ENCODE data around the gene METTL21A. TPM values are rescaled to one million over a fixed set of nuclear protein-coding genes. Genes with fewer than 3 reads are reported as not detected.

Gene METTL21A
- total and polyA plus RNA-seq, 9 of the 15 experiments (the other 6 are each of a cell fraction or from before 2014, with no cell fraction given): 9.1 to 46.5 (median 37.4) TPM

- H3K9ac ChIP-seq (ENCODE audit: insufficient read depth in 1 of 2, low read depth in 2 of 2, low read length in 2 of 2): no peak overlapping the region
- BruUV-seq (replicated peaks): no TSS peak
- WGBS (ENCODE audit: insufficient coverage, low coverage, missing lambda C conversion rate): 71% methylated on average over 1 of the region's 1 CpG
- no peaks in the 10 kb centered on the region for H3K9me1 ChIP-seq (ENCODE audit: control insufficient read depth, insufficient read depth, low read length)
- ATAC-seq (no peak), FAIRE-seq (no peak), DNase-seq (ENCODE audit: extremely low read depth in 1 of 4, low spot score in 3 of 4) (no peak)
- peaks cover 20% of the 10 kb centered on the region; the same call in 1 of the 3 replicates for H3K36me3 ChIP-seq (ENCODE audit: control insufficient read depth, insufficient read depth, low read length)
- POLR2A ChIA-PET: interaction anchor here (0.7 kb wide), 1 partner anchor 13 kb away, joined by 3 read pairs; no protein-coding TSS in a partner anchor
- H3K4me3 ChIP-seq: no peak overlapping the region
- intact Hi-C loops (cut with micrococcal nuclease): no loop called here
- no peak overlapping the region for H3K4me2 ChIP-seq (ENCODE audit: insufficient read depth, low read length)
- H3K27ac ChIP-seq (ENCODE audit: extremely low read depth, low read depth, low read length): no peak overlapping the region
- no peak for TF ChIP-seq CCAR2 (IDR thresholded peaks at IDR 0.05; ENCODE audit: low read depth, low read length)
- TF ChIP-seq DNMT1 (IDR thresholded peaks at IDR 0.05): no peak
- TF ChIP-seq NBN (IDR thresholded peaks at IDR 0.05; ENCODE audit: low read depth): no peak
- no peak for TF ChIP-seq TFAP4 (CRISPR knock-in tag; IDR thresholded peaks at IDR 0.05; ENCODE audit: borderline replicate concordance)
- no peak for TF ChIP-seq SRSF1 (IDR thresholded peaks at IDR 0.05; ENCODE audit: low read depth, low read length)
- in situ Hi-C loops (cut with MboI): no loop called here
- H3K79me2 ChIP-seq (ENCODE audit: control insufficient read depth, insufficient read depth, low read length): no peaks in the 10 kb centered on the region
- CTCF ChIA-PET (ENCODE audit: low intra/inter-chr PET ratio): no interaction called here
- no peaks in the 10 kb centered on the region for H4K20me1 ChIP-seq (replicated peaks; ENCODE audit: control insufficient read depth, insufficient read depth, low read length)
- no peak overlapping the region for H2AFZ ChIP-seq (ENCODE audit: low read depth, low read length)
- H3K9me3 ChIP-seq (replicated peaks; ENCODE audit: control insufficient read depth, insufficient read depth, low read depth, low read length): no peaks in the 10 kb centered on the region
- no peaks in the 10 kb centered on the region for H3K4me1 ChIP-seq (replicated peaks in 1 of 2; ENCODE audit: control insufficient read depth in 2 of 2, insufficient read depth in 2 of 2, low read length in 2 of 2)
- no peaks in the 10 kb centered on the region for H3K27me3 ChIP-seq (ENCODE audit: control insufficient read depth in 2 of 2, insufficient read depth in 2 of 2, low read length in 2 of 2)
Observed at GRCh38 chr2:207601774-207602173, 23.4 kb downstream of the METTL21A start.

- in situ Hi-C loops (cut with MboI) (no loop called here), intact Hi-C loops (cut with micrococcal nuclease) (no loop called here)
- no peaks in the 10 kb centered on the region for H3K79me2 ChIP-seq (ENCODE audit: control insufficient read depth, insufficient read depth, low read length)
- no peaks in the 10 kb centered on the region for H3K4me1 ChIP-seq (replicated peaks in 1 of 2; ENCODE audit: control insufficient read depth in 2 of 2, insufficient read depth in 2 of 2, low read length in 2 of 2)
- no peak for DNase-seq (ENCODE audit: extremely low read depth in 1 of 4, low spot score in 3 of 4)
- H3K4me2 ChIP-seq (ENCODE audit: insufficient read depth, low read length): no peak overlapping the region
- H3K9me3 ChIP-seq (replicated peaks; ENCODE audit: control insufficient read depth, insufficient read depth, low read depth, low read length): no peaks in the 10 kb centered on the region
- CTCF ChIA-PET (ENCODE audit: low intra/inter-chr PET ratio): no interaction called here
- no peaks in the 10 kb centered on the region for H3K27me3 ChIP-seq (ENCODE audit: control insufficient read depth in 2 of 2, insufficient read depth in 2 of 2, low read length in 2 of 2)
- no peak overlapping the region for H2AFZ ChIP-seq (ENCODE audit: low read depth, low read length)
- H3K9me1 ChIP-seq (ENCODE audit: control insufficient read depth, insufficient read depth, low read length): no peaks in the 10 kb centered on the region
- peaks cover 21% of the 10 kb centered on the region; the same call in 1 of the 3 replicates for H3K36me3 ChIP-seq (ENCODE audit: control insufficient read depth, insufficient read depth, low read length)
- TF ChIP-seq XRCC4 (IDR thresholded peaks at IDR 0.05; ENCODE audit: extremely low read depth, insufficient read depth, insufficient read length) (no peak), TEAD1 (CRISPR knock-in tag; IDR thresholded peaks at IDR 0.05) (no peak), CEBPB (tag; IDR thresholded peaks at IDR 0.05) (no peak), ERF (CRISPR knock-in tag; IDR thresholded peaks at IDR 0.05) (no peak), ELF1 (tag; IDR thresholded peaks at IDR 0.05) (no peak), U2AF1 (optimal IDR thresholded peaks at IDR 0.05; ENCODE audit: low read depth, low read length) (no peak), NR2F6 (CRISPR knock-in tag; IDR thresholded peaks at IDR 0.05) (no peak)
- no peaks in the 10 kb centered on the region for H4K20me1 ChIP-seq (replicated peaks; ENCODE audit: control insufficient read depth, insufficient read depth, low read length)
- BruUV-seq (replicated peaks): no TSS peak
- H3K27ac ChIP-seq (ENCODE audit: extremely low read depth, low read depth, low read length): no peak overlapping the region
- H3K9ac ChIP-seq (ENCODE audit: insufficient read depth in 1 of 2, low read depth in 2 of 2, low read length in 2 of 2): no peak overlapping the region
- no peak for ATAC-seq
- POLR2A ChIA-PET: interaction anchor here (0.6 to 0.7 kb wide), 2 partner anchors 77 to 350 kb away, joined by 3 read pairs; no protein-coding TSS in a partner anchor
- no peak for FAIRE-seq
- no peak overlapping the region for H3K4me3 ChIP-seq
Observed at GRCh38 chr2:207600231-207600630, 25.0 kb downstream of the METTL21A start.

Data from K562 (cell line).